K562 treated with DMSO at 1 percent for 4 hours (cell line): ENCODE data around the gene LPP. TPM values are rescaled to one million over a fixed set of nuclear protein-coding genes. Genes with fewer than 3 reads are reported as not detected.

ENCODE experiments used
- total RNA-seq: library from RNA; unstranded; fragments of 300-600 nt; gene quantifications from 2 replicates; pipeline ENCODE4 v1.2.3, GENCODE V29; 2022; ENCODE audit not compliant: insufficient read depth

Gene LPP
- total RNA-seq: not detected in 2 replicates

GRCh38 chr3:188154014-188154808 is at the start of gene LPP:
Gene LPP (plus strand): TSS chr3:188154157. CDS start chr3:188406121, 251,964 bp downstream.

